Smooth muscle cell of trachea (primary cell): Measurements from ENCODE around the gene STARD3. TPM values are rescaled to one million over a fixed set of nuclear protein-coding genes. Genes with fewer than 3 reads are reported as not detected.

ENCODE experiments used
- total RNA-seq: library from RNA; depleted of rRNA; stranded (reverse); fragments of >200 nt; gene quantifications from 2 replicates; pipeline ENCODE4 v1.2.1, GENCODE V29; 2014

The STARD3 gene
- total RNA-seq, result 32.3 and 52.9 TPM in 2 replicates

DNA sequence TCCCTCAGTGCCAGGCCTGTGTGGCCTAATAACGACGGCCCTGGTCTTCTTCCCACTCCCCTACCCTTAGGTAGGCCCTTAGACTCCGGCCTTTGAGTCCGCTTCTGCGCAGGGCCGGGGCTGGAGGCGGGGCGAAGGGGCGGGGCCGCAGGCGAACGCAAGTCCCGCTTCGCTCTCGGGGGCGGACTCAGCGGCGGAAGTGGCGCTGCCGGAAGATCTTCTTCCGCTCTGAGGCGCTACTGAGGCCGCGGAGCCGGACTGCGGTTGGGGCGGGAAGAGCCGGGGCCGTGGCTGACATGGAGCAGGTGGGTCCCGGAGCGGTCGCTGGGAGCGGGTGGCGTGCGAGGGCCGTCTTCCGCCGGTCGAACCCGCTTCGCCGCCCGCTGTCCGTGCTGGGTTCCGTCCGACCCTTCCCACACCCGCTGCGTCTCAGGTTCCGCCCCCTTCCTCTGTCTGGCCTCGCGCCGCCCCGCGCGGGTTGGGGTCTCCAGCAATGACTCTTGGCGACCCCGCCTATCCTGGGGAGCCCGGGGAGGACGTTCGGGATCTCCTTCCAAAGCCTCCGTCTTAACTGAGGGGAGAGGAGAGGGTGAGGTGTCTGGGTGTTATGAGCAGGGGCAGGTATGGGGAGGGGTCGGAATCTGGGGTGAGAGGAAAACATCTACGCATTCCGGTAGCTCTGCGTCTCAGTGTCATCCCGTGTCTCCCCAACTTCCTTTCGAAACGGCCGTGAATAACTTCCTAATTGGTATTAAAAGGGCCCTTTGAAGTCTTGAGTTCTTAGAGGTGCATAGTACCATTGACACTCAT lies at the start of gene STARD3:
TSS of gene STARD3 (plus strand) at position 218 of the 810 bp plus-strand sequence. CDS start 16,388 bp downstream, outside the sequence.

GRCh38 chr17:39607851-39608130 lies 29.2 kb upstream of the STARD3 start, which contains the start of gene NEUROD2:
Gene NEUROD2, minus strand, starts transcription at chr17:39607920. Its CDS starts 1,321 bp downstream, at chr17:39606599.

GRCh38 chr17:39626171-39627046 lies 10.5 kb upstream of the STARD3 start, which contains the start of gene PPP1R1B:
Gene PPP1R1B, plus strand, starts transcription at chr17:39626952. Its CDS starts 441 bp downstream, at chr17:39627393.

GRCh38 chr17:39664581-39665561 lies 27.9 kb downstream of the STARD3 start, which contains the start of gene TCAP:
Gene TCAP, plus strand, starts transcription at chr17:39665349. Its CDS starts 11 bp downstream, at chr17:39665360.

GRCh38 chr17:39667945-39668924 lies 31.3 kb downstream of the STARD3 start, which contains the start of gene PNMT:
Gene PNMT, plus strand, starts transcription at chr17:39668453. Its CDS starts 23 bp downstream, at chr17:39668476.

DNA sequence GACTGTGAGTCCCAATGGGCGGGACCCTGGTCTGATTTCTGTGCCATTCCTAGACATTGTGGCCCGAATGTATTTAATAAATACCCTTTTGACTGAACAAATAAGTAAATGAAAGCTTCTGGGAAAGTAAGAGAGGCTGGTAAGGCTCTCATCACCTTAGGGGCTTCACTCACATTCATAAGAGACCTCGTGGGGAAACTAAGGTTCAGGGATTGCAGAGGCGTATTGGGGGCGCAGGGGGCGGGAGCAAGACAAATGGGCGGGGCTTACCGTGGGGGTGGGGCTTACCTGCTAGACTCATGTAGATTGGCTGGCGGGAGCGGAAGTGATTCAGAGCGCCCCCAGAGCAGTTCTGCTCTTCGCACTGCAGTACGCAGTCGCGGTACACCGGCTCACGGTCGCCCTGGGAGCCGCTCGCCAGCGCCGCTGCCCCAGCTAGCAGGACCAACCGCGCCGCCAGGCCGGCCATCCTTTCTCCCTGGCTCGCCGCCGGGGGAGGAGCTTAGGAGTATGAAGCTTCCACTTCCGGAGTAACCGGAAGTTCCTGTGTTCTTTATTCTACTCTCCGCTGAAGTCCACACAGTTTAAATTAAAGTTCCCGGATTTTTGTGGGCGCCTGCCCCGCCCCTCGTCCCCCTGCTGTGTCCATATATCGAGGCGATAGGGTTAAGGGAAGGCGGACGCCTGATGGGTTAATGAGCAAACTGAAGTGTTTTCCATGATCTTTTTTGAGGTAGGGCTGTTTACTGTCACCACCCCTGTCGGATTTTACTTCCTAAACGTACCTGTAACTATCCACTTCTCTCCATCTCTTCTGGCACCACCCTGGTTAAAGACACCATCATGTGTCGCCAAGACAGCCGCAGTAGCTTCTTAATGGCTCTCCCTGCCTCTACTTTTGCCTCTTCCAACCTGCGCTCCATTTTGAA lies 50.9 kb downstream of the STARD3 start, which contains the start of gene PGAP3:
TSS of gene PGAP3 (minus strand) at position 512 of the 929 bp plus-strand sequence. CDS start at position 469, 43 bp downstream.

DNA sequence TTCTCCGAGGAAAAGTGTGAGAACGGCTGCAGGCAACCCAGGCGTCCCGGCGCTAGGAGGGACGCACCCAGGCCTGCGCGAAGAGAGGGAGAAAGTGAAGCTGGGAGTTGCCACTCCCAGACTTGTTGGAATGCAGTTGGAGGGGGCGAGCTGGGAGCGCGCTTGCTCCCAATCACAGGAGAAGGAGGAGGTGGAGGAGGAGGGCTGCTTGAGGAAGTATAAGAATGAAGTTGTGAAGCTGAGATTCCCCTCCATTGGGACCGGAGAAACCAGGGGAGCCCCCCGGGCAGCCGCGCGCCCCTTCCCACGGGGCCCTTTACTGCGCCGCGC lies 62.8 kb downstream of the STARD3 start, which contains the start of gene ERBB2:
TSS of gene ERBB2 (plus strand) at position 247 of the 330 bp plus-strand sequence. CDS start 175 bp downstream, outside the sequence.

Other genes starting within 250 kb of the STARD3 start
- 11.4 and 13.5 TPM in 2 replicates for gene FBXL20, start 235.5 kb upstream of the STARD3 start, total RNA-seq
- gene MED1, start 185.9 kb upstream of the STARD3 start, total RNA-seq, result 23.2 and 23.7 TPM in 2 replicates
- 25.8 and 30.5 TPM in 2 replicates for gene CDK12, start 175.7 kb upstream of the STARD3 start, total RNA-seq
- gene NEUROD2, start 29.2 kb upstream of the STARD3 start, total RNA-seq, result not detected in 2 replicates
- gene PPP1R1B, start 10.2 kb upstream of the STARD3 start, total RNA-seq, result 0.66 TPM in 1 of 2 replicates, not detected in the other
- 0.29 and 0.50 TPM in 2 replicates for gene TCAP, start 28.2 kb downstream of the STARD3 start, total RNA-seq
- 0.17 TPM in 1 of 2 replicates, not detected in the other for gene PNMT, start 31.3 kb downstream of the STARD3 start, total RNA-seq
- gene PGAP3, start 50.9 kb downstream of the STARD3 start, total RNA-seq, result 13.2 and 20.2 TPM in 2 replicates
- gene ERBB2, start 62.9 kb downstream of the STARD3 start, total RNA-seq, result 37.1 and 50.3 TPM in 2 replicates
- gene MIEN1, start 93.4 kb downstream of the STARD3 start, total RNA-seq, result 21.4 and 21.8 TPM in 2 replicates
- 0.17 and 0.44 TPM in 2 replicates for gene GRB7, start 100.8 kb downstream of the STARD3 start, total RNA-seq
- 0.33 TPM in 1 of 2 replicates, not detected in the other for gene IKZF3, start 227.2 kb downstream of the STARD3 start, total RNA-seq
- gene ZPBP2, start 231.1 kb downstream of the STARD3 start, total RNA-seq, result not detected in 2 replicates